ENCODE data around the gene ZNF654.
A peak's percentile ranks its signal among the peaks of the same experiment; 100 is the strongest.
"Not testable (repeated sequence)": the region's sequence is repeated elsewhere in the genome, so short reads cannot be mapped to it uniquely, and the experiment has no call there.

Gene ZNF654

GRCh38 chr3:88075072-88075471, 16.0 kb downstream of the ZNF654 start:
- no peak for DNase-seq

DNA sequence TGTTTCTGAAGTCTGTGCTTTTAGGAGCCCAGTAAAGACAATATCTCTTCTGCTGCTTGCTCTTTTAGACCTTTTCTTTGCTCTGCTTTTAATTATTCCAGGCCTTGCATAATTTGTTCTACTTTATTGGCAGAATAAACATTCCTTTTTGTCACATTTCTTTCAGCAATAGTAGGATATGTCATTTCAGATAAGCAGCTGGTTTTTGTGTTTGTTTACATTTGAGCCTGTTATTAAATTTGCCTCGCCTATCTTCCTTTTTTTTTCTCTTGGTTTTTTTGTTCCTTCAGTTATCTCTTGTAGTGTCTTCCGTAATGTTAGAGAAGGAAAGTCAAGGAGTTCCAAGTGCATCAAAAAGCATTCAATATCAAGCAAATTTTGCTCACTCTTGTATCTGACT, 16.4 kb downstream of the ZNF654 start:
- no peak for DNase-seq

DNA sequence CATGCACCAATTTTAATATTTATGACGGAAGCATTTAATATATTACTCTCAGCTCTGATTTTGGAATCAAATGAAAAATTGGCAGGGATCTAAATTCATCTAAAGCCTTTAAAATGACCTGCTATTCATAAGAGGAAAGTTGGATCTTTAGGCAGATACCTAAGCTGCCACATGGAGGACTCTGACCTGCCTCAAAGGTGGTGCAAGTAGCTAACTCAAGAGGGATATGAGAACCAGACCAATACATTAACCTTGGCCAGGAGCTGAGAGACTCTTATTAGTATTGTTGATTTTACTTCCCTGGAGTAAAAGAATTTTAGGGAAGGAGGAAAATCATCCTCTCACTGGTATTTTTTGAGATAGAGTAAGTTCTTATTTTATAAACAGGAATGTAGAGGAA, 17.7 kb downstream of the ZNF654 start:
- DNase-seq: no peak

DNA sequence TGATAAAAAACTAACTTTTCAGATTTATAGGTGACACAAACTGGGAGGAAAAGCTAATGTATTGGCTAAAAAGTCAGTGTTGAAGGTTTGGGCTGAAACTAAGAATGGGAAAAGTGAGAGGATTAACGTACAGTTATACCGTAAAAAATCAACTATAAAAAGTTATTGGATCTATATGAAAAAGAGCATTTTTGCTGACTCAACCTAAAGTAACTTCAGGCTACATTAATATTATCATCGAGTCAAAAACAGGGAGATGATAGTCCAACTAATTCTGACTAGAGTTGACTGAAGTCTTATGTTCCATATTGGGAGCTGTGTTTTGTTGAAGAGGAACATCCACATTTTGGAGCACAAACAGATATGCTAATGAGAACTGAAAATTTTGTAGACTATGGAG, 19.9 kb downstream of the ZNF654 start:
- DNase-seq: no peak

GRCh38 chr3:88082854-88083253, 23.8 kb downstream of the ZNF654 start:
- DNase-seq: no peak

DNA sequence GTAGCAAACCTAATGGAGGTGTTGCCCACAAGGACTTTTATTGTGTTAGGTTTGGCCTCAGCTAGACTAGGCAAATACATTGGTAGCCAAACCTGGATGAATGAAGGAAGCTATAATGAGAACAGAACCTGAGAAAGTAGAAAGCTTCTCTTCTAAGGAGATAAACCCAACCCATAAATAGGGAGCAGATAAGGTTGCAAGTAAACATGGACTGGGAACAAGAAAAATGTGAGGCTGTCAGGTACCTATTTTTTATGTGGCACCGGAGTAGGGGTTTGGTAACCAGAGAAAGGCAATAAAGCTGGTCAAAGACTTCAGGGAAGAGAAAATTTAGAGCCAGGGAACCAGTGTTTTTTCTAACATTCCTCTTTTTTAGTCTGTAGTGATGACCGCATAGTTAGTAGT, 25.0 kb downstream of the ZNF654 start:
- no peak for DNase-seq

DNA sequence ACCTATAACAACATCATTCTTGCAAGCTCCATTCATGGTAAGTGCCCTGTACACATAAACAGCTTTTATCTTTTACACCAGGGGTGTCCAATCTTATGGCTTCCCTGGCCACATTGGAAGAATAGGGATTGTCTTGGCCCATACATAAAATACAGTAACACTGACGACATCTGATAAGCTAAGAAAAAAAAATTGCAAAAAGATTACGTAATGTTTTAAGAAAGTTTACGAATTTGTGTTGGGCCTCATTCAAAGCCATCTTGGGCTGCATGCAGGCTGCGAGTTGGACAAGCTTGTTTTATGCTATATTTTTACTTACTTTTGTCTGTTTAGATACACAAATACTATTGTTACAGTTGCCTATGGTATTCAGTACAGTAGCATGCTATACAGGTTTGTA, 31.6 kb downstream of the ZNF654 start:
- no peak for DNase-seq

- DNase-seq: no peak
Measured at GRCh38 chr3:88092270-88092669, 33.2 kb downstream of the ZNF654 start.

- DNase-seq: no peak
Measured at GRCh38 chr3:88093266-88093665, 34.2 kb downstream of the ZNF654 start.

- no peak for DNase-seq
Measured at GRCh38 chr3:88101142-88101541, 42.1 kb downstream of the ZNF654 start.

DNA sequence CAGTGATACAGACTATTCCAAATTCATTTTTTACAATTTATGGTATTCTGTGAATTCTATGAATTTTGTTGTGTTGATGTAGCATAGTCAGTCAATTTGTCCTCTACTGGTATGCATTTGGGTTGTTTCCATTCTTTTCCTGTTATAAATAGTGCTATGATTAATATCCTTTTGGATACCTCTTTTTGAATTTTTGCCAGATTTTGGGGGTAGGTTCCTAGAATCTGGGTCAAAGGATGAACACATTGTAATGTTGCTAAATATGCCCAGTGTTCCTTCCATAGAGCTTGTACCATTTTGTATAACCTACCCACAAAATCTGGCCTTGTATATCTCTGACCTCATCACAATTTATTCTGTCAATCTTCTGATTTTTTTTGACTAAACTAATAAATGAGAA, 46.3 kb downstream of the ZNF654 start:
- DNase-seq: no peak

DNA sequence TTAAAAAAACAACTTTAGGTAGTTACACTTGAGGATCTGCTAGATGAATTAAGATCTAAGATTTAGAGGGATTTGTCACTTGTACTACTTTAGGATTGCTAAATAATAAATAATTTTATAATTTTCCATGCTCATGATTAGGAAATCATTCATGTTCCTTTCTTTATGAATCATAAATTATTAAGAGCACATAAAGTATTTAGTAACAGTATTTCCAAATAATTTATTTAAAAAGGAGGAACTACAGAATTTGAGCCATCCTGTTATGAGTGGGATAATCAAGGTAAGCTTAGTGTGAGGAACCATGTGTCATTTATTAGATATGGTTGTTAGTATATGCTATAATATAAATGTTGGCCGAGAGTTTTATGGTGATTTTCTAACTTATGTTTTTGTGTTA, 53.2 kb downstream of the ZNF654 start:
- no peak for DNase-seq

DNA sequence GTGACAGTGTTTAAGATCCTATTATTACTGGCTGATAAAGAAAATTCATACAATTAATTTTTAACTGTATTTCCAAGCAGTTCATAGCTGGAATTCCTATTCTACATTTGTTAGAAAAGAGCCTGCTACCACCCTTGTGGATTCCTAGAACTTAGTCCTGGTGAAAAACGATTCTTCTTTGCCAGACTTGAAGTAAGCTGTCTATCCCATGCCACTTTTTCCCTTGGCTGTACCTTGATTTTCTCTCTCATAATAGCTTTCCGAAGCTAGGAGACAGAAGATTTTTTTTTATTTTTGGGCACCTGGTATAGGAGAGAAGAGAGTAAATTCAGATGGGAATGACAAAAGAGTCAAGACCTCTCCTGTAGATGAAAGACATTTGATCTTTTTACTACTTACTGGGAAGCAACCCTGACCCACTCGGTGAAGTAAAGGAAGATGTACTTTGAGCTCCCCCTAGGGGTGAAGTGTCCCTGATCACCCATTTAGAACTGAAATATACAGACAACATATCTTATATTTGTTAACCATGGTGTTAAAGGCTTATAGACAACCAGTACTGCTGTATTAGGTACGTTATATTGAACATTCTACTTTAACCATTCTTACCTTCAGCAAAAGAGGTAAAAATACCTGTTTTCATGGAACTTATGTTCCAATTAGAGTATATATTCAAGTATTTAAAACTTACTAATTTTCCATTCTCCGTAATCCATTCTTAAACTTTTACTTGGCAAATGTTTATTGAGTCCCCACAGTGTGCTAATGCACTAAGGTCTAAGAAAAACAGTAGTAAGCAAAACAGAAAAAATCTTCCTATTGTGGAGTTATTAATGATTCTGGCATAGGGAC, 54.5 kb downstream of the ZNF654 start:
- DNase-seq: peak; percentile 48

DNA sequence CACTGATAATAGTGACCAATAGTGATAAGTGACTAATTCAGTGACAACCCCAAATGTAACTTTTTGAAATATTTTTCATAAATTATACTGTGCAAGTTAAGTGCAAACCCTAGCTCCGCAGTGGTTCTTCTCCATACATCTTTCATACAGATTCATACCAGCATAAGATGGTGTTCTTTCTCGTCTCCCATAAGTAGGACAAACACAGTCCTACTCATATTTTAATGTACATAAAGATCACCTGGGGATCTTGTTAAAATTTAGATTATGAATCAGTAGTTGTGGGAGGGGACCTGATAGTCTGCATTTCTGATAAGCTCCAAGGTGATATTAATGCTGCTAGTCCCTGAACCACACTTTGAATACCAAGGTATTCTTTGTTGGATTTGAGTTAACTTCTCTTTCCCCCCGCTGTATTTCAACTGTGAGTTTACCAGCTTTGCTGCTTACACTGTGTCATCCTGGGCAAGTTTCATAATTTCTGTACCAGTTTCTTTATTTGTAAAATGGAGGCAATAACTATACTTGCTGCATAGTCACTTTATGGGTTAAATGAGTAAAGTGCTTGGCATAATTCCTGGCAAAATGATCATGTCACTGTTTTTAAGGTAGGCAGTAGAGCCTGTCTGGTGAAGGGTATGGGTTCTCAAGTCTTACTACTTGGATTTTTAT, 56.0 kb downstream of the ZNF654 start:
- DNase-seq: no peak

GRCh38 chr3:88117683-88118082, 58.6 kb downstream of the ZNF654 start:
- DNase-seq: no peak

DNA sequence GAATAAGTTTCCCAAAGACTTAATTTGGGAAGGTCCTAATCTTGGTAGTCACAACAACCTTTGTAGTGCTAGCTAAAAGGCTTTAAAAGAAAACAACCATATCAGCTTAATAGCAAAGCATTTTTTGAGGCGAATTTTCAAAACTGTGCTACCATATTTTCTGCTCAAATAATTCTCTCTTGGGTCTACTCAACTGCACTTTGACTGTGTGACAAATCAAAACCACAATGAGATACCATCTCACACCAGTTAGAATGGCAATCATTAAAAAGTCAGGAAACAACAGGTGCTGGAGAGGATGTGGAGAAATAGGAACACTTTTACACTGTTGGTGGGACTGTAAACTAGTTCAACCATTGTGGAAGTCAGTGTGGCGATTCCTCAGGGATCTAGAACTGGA, 59.5 kb downstream of the ZNF654 start:
- DNase-seq: not testable (repeated sequence)

DNA sequence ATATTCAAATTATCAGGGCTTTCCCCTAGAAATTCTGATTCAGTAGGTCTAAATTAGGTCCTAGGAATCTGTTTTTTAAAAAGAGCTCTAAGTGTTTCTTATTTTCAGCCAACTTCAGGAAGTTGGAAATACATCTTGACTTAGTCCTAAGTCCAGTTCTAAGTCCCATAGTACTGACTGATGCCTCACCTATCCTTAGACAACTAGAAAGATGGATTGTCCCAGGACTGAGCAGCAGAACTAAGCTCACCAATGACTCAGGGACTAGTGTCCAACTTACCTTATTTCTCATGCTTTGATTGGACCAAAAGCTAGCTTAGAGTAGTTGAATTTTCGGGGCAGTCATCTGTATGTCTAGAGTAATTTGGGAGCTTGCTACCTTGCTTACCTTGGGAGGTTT, 64.5 kb downstream of the ZNF654 start:
- no peak for DNase-seq

DNA sequence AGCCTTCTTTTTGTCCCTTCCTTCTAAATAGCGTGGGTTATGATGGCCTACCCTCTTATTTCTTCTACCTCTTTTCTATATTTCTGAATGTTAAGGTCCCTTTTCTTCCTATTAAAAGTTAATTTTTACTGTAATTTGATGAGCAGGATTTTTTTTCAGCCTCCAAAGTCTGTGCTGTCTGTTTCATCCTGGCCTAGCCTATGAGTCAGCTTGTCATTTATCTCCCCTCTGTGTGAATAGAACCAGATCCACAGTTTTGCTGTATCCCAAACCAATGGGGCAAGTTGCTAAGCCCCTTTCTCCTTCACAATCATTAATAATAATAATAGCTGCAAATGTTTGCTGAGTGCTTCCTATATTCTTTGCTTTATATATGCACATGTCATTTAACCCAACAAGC, 72.6 kb downstream of the ZNF654 start:
- no peak for DNase-seq

- DNase-seq: no peak
Measured at GRCh38 chr3:88132894-88133293, 73.8 kb downstream of the ZNF654 start.

DNA sequence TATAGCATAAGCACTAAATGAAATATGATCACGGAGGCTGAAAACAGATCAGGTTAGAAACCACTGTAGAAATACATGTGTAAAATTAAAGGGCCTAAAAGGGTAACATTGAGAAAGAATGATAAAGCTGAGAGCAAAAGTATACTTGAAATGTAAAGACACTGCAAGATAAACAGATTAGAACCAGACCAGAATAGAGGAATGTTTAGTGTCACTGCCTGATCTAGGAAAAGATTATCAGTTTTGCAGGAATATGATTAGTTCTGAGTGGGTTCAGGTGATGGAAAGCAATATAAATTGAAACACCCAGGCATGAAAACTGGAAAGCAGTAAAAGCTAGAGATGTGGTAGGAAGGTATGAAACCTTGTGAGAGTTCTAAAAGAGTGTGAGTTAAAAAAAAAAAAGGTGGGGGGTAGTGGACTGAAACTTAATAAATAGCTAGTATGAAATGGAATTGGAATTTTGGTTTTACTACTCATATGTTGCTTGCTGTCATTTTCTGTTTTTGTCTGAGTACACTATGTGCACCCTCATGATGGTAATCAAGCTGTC, 74.7 kb downstream of the ZNF654 start:
- no peak for DNase-seq

DNA sequence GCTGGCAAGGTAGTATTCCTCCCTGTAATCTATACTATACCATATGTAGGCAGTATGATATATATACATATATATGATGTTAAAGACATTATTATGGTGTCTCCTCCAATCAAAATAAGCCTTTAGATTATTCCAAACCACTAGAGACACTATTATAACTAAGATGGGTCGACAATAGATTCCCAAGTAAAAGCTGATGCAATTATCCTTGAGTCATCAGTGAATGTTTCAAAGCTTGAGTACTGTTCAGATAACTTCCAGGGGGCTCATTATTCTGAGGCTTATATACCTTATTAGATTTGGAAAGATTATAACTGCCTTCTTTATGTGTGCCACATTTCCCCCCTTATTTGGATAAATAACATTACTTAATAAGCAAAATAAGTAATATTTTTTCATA, 78.8 kb downstream of the ZNF654 start:
- no peak for DNase-seq

GRCh38 chr3:88141458-88142083, 82.5 kb downstream of the ZNF654 start:
- no peak for DNase-seq

DNA sequence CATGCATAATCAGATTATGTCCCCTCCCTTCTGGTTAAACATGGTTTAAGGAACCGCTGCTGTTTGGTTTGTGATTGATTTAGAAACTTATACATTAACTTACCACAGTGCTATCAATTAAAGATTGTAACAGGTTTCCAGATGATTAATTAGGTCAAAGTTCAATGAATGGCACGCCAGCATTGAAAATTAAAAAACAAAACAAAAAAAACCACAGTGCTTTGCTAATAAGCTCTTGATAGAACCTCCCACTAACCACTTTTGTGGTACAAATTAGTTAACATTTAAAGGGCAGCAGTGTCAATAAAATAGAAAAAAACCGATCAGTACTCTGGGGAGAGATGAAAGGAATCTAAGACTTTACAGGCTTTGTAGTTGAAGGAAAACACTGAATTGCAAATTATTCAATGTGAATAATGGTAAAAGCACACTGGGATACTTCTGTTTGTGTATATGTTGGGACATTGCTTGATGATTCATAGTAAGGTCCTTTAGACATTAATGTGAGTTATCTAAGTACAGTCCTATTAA, 83.1 kb downstream of the ZNF654 start:
- no peak for DNase-seq

DNA sequence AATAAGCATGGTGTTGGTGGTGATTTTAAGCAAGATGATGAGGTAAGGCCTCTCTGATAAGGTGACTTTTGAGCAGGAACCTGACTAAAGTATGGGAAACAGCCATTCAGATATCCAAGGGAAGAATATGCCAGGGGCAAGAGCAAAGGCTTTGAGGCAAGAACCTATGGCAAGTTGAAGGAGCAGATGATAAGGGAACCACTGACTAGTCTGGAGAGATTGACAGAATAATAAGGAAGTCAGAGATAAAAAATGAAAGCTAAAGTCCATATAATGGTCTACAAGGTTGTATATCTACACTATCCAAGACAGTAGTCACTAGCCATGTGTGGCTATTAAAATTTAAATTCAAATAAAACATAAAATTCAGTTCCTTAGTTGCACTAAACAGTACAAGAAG, 88.2 kb downstream of the ZNF654 start:
- DNase-seq: no peak

All from activated T-cell treated with anti-CD3 and anti-CD28 coated beads for 4 hours (primary cell).